GM19452 (cell line): ENCODE data around the gene ADGRG2.

Source experiments
- ATAC-seq: cut with Tn5 transposase; IDR thresholded peaks from one replicate; pipeline ENCODE4 v1.9.1; 2021; ENCODE audit not compliant: unreplicated experiment

Gene ADGRG2

GRCh38 chrX:18956303-18957032 lies 165.8 kb downstream of the ADGRG2 start:
- ATAC-seq, result no peak

GRCh38 chrX:18955676-18956075 lies 166.6 kb downstream of the ADGRG2 start:
- no peak for ATAC-seq

- no peak for ATAC-seq
These were observed 171.2 kb downstream of the ADGRG2 start for GRCh38 chrX:18951032-18951431.

- no peak for ATAC-seq
These were observed 172.3 kb downstream of the ADGRG2 start for GRCh38 chrX:18949944-18950301.

GRCh38 chrX:18949291-18949943 lies 172.9 kb downstream of the ADGRG2 start:
- ATAC-seq, result no peak

GRCh38 chrX:18946611-18947010 lies 175.7 kb downstream of the ADGRG2 start:
- ATAC-seq, result no peak

GRCh38 chrX:18946157-18946556 lies 176.1 kb downstream of the ADGRG2 start:
- no peak for ATAC-seq

- ATAC-seq, result no peak
These were observed 176.8 kb downstream of the ADGRG2 start for GRCh38 chrX:18945483-18945882.

GRCh38 chrX:18944482-18944881 lies 177.8 kb downstream of the ADGRG2 start:
- ATAC-seq, result no peak

GRCh38 chrX:18941896-18942295 lies 180.4 kb downstream of the ADGRG2 start:
- ATAC-seq, result no peak
